ENCODE results near the gene TBX3. TPM values are rescaled to one million over a fixed set of nuclear protein-coding genes. Genes with fewer than 3 reads are reported as not detected.
"Not testable (repeated sequence)": the region's sequence is repeated elsewhere in the genome, so short reads cannot be mapped to it uniquely, and the experiment has no call there.

The TBX3 gene
- not detected for total RNA-seq

DNA sequence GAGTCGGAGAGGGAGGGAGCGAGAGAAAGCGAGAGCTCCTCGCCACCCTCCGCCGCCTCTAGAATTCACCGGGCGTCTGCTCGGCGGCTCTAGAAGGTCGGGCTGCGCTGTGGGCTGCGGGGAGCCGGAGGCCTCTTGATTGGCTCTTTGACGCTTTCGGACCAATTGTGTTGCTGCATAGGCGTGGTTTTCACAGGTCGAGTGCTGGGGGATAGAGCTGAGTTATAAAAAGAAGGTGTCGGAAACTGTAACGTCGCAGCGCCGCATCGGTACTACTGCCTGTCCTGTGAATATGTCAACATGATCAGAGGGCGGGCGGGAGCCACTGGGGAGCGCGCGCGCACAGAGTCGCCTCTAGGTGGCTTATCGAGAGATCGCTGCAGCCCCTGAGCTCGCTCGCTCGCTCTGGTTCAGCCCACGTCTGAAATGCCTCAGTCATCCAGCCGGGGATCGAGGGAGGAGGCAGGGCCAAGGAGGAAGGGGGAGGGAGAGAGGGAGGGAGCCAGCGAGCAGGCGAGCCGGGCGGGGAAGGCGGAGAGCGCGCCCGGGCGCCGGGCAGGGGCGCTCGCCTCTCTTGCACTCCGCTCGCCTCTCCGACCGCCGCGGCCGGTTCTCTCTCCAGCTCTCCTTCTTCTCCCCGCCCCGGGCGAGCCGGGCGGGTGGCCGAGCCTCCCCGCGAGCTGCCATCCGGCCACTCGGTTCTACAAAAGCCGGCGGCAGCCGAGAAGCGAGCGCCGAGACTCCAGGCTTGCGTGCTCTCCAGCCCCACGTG lies at the start of gene TBX3:
TBX3 (minus strand) TSS at position 78 of the 772 bp plus-strand sequence. CDS start 975 bp downstream, outside the sequence.
- intact Hi-C loops (cut with DNase I, micrococcal nuclease), result loop anchor here (2.0 to 5.0 kb wide), 5 partner anchors 15 to 1217 kb away; no protein-coding TSS in a partner anchor
- Mint-ChIP-seq H3K9me3 (ENCODE audit: low read depth) (no peaks in the 10 kb centered on the region), H3K27me3 (peaks cover 90% of the 10 kb centered on the region), H3K4me3 (peak within 1 kb of the TSS; percentile 71), H3K4me1 (peaks cover 38% of the 10 kb centered on the region), H3K27ac (peak within 1 kb of the TSS; percentile 33), H3K36me3 (ENCODE audit: low read depth) (peaks cover 8% of the 10 kb centered on the region)
- ATAC-seq (peak; percentile 94), DNase-seq (peak; percentile 86)
- ChIA-PET CTCF (interaction anchor here (0.8 to 1.2 kb wide), 4 partner anchors 11 to 1104 kb away, joined by 3 to 5 read pairs (median 3); no protein-coding TSS in a partner anchor), POLR2A (no interaction called here)

DNA sequence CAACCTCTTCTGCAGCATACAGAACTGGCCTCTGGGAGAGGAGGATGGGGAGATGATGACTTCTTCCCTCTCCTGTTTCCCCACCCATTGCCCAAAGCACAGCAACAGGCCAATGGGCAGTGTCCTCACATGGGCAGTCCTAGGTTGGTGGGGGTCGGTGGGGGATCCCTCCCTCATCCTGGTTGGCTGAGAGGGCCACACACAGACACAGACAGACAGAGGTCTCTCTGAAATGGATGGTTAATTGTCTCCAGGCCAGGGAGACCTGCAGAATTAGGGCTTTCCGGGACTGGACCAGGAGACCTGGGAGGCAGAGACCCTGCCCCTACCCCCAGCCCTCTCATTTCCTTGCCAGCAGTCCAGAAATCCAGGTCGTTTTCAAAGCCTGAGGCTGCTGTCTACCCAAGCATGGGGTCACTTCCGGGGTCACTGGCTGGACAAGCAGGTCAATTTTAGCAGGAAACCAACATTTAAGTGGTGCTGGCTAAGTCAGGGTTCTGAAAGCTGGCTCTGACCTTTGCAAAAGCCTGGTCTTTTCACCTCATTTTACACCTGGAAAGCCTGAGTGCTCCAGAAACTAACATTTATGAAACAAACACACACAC lies 48.6 kb upstream of the TBX3 start:
- no peak for ATAC-seq
- POLR2A ChIA-PET, result no interaction called here
- CTCF ChIA-PET, result no interaction called here
- H3K36me3 Mint-ChIP-seq (ENCODE audit: low read depth), result no peaks in the 10 kb centered on the region
- H3K9me3 Mint-ChIP-seq (ENCODE audit: low read depth), result no peaks in the 10 kb centered on the region
- no peak for DNase-seq
- H3K4me3 Mint-ChIP-seq, result no peak overlapping the region
- peaks cover 20% of the 10 kb centered on the region for H3K27me3 Mint-ChIP-seq
- no peak overlapping the region for H3K27ac Mint-ChIP-seq
- intact Hi-C loops (cut with DNase I, micrococcal nuclease), result no loop called here
- H3K4me1 Mint-ChIP-seq, result no peaks in the 10 kb centered on the region

DNA sequence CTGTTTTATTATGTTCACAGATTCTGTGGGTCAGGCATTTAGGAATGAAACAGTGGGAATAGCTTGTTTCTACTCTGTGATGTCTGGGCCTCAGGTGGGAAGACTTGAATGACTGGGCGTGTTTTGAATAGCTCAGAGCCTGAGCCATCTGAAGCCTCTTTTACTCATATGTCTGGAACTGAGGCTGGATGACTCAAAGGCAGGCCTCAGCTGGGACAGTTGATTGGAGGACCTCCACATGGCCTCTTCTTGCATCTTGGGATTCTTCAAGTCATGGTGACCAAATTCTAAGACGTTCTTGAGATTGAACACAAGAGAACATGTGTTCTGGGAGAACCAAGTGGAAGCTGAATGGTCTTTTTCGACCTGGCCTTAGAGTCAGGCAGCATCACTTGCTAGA lies 45.8 kb upstream of the TBX3 start:
- no peak for DNase-seq
- H3K27me3 Mint-ChIP-seq, result peaks cover 11% of the 10 kb centered on the region
- no peaks in the 10 kb centered on the region for H3K9me3 Mint-ChIP-seq (ENCODE audit: low read depth)
- H3K4me3 Mint-ChIP-seq, result no peak overlapping the region
- CTCF ChIA-PET, result no interaction called here
- no peak overlapping the region for H3K27ac Mint-ChIP-seq
- intact Hi-C loops (cut with DNase I, micrococcal nuclease), result no loop called here
- H3K4me1 Mint-ChIP-seq, result no peaks in the 10 kb centered on the region
- ATAC-seq, result no peak
- no peaks in the 10 kb centered on the region for H3K36me3 Mint-ChIP-seq (ENCODE audit: low read depth)
- POLR2A ChIA-PET, result no interaction called here

DNA sequence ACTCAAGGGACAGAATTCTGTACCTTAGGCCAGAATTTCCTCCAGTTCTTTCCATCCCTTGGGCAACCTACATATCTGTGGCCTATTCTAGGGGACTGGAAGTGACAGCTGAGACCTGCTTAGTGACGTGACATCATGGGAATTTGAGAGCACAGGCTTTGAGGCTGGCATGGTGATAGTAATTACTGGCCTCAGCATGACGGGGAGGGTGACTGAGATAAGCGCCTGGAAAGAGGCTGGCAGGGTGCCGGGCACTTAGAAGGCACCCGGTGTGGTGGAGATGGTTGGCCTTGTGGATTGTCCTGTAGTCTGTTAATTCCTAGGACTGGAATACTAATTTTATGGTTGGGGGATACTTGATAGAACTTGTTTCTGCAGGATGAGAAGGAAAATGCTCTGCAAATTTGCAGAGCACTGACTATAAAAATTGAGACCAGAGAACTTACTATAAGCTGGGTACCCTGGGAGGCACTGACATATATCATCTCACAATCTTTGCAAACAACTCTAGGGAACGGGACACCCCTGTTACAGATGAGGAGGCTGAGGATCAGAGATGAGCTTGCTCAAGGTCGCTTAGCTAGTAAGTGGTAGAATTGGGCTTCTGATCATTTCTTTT lies 42.2 kb upstream of the TBX3 start:
- Mint-ChIP-seq H3K27ac (no peak overlapping the region), H3K9me3 (ENCODE audit: low read depth) (no peaks in the 10 kb centered on the region), H3K4me3 (no peak overlapping the region), H3K4me1 (no peaks in the 10 kb centered on the region), H3K36me3 (ENCODE audit: low read depth) (no peaks in the 10 kb centered on the region), H3K27me3 (peaks cover 5% of the 10 kb centered on the region)
- DNase-seq, result no peak
- ATAC-seq, result no peak
- intact Hi-C loops (cut with DNase I, micrococcal nuclease), result no loop called here
- ChIA-PET CTCF (no interaction called here), POLR2A (no interaction called here)

DNA sequence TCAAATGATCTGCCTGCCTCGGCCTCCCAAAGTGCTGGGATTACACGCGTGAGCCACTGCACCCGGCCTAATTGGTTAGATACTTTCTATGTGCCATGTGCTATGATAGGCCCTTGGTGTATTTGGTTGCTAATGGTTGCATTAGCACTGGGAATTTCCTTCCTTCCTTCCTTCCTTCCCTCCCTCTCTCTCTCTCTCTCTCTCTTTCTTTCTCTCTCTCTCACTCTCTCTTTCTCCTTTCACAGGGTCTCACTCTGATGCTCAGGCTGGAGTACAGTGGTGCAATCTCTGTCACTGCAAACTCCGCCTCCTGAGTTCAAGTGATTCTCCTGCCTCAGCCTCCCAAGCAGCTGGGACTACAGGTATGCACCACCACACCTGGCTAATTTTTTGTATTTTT lies 38.2 kb upstream of the TBX3 start:
- H3K36me3 Mint-ChIP-seq (ENCODE audit: low read depth); H3K9me3 Mint-ChIP-seq (ENCODE audit: low read depth); H3K4me1 Mint-ChIP-seq; CTCF ChIA-PET; H3K27me3 Mint-ChIP-seq; ATAC-seq; intact Hi-C loops (cut with DNase I, micrococcal nuclease); POLR2A ChIA-PET; DNase-seq; H3K4me3 Mint-ChIP-seq; H3K27ac Mint-ChIP-seq: not testable (repeated sequence)

DNA sequence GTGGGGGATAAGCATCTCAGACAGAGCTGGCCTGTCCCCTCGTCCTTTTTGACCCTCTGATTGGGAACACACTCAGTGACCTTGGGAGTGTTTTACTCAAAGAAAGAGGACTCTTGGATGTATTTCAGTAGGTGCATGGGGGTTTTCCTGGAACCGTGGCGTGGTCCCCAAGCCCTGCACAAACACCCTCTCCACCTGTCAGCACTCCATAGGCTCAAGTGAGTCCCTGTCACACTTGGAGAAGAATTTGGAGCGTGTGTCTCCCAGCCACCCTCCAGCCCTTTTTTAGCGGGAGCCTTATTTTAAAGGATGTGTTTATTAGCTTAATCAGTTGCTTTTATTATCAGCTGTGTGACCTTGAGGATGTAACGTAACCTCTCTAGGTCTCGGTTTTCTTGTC lies 37.3 kb upstream of the TBX3 start:
- ChIA-PET CTCF (interaction anchor here (0.7 kb wide), 1 partner anchor 526 kb away, joined by 3 read pairs; no protein-coding TSS in a partner anchor), POLR2A (no interaction called here)
- H3K36me3 Mint-ChIP-seq (ENCODE audit: low read depth), result no peaks in the 10 kb centered on the region
- H3K4me1 Mint-ChIP-seq, result no peaks in the 10 kb centered on the region
- no peak overlapping the region for H3K4me3 Mint-ChIP-seq
- H3K27me3 Mint-ChIP-seq, result peaks cover 3% of the 10 kb centered on the region
- H3K9me3 Mint-ChIP-seq (ENCODE audit: low read depth), result no peaks in the 10 kb centered on the region
- H3K27ac Mint-ChIP-seq, result no peak overlapping the region
- DNase-seq (no peak), ATAC-seq (no peak)
- intact Hi-C loops (cut with DNase I, micrococcal nuclease), result no loop called here

DNA sequence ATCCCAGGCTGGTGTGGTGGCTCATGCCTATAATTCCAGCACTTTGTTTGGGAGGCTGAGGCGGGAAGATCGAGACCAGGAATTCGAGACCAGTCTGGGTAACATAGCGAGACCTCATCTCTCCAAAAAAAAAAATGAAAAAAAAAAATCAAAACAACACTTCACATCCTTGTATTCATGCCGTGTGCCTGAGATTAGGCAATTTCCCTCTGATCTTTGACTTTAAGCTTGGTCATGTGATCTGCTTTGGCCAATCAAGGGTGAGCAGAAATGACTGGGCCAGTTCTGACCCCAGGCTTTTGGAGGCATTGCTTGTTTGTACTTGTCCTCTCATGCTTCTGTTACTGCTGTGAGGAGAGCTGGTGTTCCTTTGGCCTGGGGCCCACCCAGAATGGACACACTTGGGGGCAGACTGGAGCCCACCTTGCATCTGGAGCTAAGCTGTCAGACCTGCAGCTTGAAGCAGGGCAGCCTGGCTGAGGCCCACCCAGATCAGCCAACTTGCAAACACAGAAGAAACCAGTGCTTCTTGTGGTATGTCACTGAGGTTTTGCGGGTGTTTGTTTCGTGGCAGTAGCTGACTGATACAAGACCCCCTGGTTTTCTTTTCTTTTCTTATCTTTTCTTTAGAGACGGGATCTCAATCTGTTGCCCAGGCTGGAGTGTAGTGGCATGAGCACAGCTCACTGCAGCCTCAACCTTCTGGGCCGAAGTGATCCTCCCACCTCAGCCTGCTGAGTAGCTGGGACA lies 29.7 kb upstream of the TBX3 start:
- ATAC-seq (no peak), DNase-seq (no peak)
- POLR2A ChIA-PET, result no interaction called here
- peaks cover under 1% of the 10 kb centered on the region for H3K9me3 Mint-ChIP-seq (ENCODE audit: low read depth)
- no peaks in the 10 kb centered on the region for H3K4me1 Mint-ChIP-seq
- no peak overlapping the region for H3K4me3 Mint-ChIP-seq
- H3K27me3 Mint-ChIP-seq, result peaks cover 11% of the 10 kb centered on the region
- intact Hi-C loops (cut with DNase I, micrococcal nuclease), result no loop called here
- no peaks in the 10 kb centered on the region for H3K36me3 Mint-ChIP-seq (ENCODE audit: low read depth)
- CTCF ChIA-PET, result interaction anchor here (0.7 kb wide), 1 partner anchor 852 kb away, joined by 3 read pairs; no protein-coding TSS in a partner anchor
- no peak overlapping the region for H3K27ac Mint-ChIP-seq

DNA sequence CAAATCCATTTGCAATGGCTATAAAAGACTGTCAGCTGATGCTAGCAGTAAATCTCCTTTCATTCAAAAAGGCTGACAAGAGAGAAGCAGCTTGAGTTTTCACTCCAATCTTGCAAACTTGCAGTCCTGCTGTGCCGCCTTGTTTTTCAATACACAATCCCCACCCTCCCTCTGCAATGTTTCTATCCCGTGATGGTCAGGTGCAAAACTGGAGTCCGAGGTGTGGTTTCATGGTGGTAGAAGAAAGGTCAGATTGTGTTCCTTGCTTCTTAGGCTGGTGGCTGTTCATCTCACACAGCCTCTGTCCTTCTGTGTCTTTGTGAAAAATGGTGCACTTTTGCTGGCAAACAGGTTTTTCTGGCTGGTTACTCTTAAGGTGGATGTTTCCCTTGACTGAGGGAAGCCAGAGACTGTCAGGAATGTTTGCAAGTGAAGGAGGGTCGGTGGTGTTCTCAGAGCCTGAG lies 27.7 kb upstream of the TBX3 start:
- Mint-ChIP-seq H3K36me3 (ENCODE audit: low read depth) (no peaks in the 10 kb centered on the region), H3K4me1 (no peaks in the 10 kb centered on the region), H3K27me3 (peaks cover 12% of the 10 kb centered on the region)

DNA sequence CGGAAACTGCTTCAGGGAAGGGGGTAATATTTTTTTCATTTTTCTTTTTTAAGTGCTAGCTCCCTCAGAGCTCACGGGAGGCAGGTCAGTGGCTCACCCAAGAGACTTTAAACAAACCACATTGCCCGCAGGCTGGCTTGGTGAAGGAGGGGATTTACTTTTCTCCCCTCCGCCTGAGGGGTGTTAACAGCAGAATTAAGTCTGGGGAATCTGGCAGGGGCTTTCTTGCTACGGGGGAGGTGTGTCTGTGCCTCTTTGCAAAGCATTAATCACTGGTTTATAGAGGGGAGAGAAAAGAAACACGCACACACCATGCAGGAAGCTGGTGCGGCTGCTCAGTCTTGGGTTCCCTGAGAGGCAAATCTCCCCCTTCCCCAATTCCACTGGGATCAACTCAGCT lies 26.2 kb upstream of the TBX3 start:
- ATAC-seq (no peak), DNase-seq (no peak)
- POLR2A ChIA-PET, result no interaction called here
- Mint-ChIP-seq H3K4me1 (no peaks in the 10 kb centered on the region), H3K27me3 (peaks cover 15% of the 10 kb centered on the region), H3K4me3 (no peak overlapping the region), H3K36me3 (ENCODE audit: low read depth) (no peaks in the 10 kb centered on the region), H3K27ac (no peak overlapping the region), H3K9me3 (ENCODE audit: low read depth) (peaks cover 2% of the 10 kb centered on the region)
- intact Hi-C loops (cut with DNase I, micrococcal nuclease), result no loop called here
- CTCF ChIA-PET, result interaction anchor here (1.3 kb wide), 1 partner anchor 9 kb away, joined by 3 read pairs; no protein-coding TSS in a partner anchor

More for the DNA sequence above, 27.7 kb upstream of the TBX3 start:
- Mint-ChIP-seq H3K9me3 (ENCODE audit: low read depth) (peaks cover 2% of the 10 kb centered on the region), H3K4me3 (no peak overlapping the region), H3K27ac (no peak overlapping the region)
- ATAC-seq (no peak), DNase-seq (no peak)
- intact Hi-C loops (cut with DNase I, micrococcal nuclease), result no loop called here
- ChIA-PET POLR2A (no interaction called here), CTCF (interaction anchor here (1.3 kb wide), 1 partner anchor 8 kb away, joined by 3 read pairs; no protein-coding TSS in a partner anchor)

DNA sequence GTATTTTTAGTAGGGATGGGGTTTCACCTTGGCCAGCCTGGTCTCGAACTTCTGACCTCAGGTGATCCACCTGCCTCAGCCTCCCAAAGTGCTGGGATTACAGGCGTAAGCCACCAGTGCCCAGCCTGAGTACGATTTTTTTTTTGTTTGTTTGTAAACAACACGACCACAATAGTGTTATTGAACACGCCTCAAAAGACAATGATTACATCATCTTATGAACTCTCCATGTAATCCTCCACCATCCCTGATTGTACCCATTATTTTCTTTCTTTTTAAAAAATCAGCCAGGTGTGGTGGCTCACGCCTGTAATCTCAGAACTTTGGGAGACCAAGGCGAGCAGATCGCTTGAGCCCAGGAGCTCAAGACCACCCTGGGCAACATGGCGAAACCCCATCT lies 25.1 kb upstream of the TBX3 start:
- intact Hi-C loops (cut with DNase I, micrococcal nuclease), result no loop called here
- H3K27ac Mint-ChIP-seq, result no peak overlapping the region
- H3K4me1 Mint-ChIP-seq, result no peaks in the 10 kb centered on the region
- H3K27me3 Mint-ChIP-seq, result peaks cover 16% of the 10 kb centered on the region
- DNase-seq (no peak), ATAC-seq (no peak)
- no peaks in the 10 kb centered on the region for H3K36me3 Mint-ChIP-seq (ENCODE audit: low read depth)
- no peak overlapping the region for H3K4me3 Mint-ChIP-seq
- ChIA-PET POLR2A (no interaction called here), CTCF (no interaction called here)
- H3K9me3 Mint-ChIP-seq (ENCODE audit: low read depth), result peaks cover 2% of the 10 kb centered on the region

DNA sequence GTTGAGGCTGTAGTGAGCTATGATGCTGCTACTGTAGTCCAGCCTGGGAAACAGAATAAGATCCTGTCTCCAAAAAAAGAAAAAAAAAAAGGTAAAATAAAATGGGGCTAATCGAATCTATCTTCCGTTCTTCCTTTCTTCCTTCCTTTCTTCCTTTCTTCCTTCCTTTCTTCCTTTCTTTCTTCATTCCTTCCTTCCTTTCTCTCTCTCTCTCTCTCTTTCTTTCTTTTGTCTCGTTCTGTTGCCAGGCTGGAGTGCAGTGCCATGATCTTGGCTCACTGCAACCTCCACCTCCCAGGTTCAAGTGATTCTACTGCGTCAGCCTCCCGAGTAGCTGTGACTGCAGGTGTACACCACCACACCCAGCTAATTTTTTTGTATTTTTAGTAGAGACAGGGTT lies 24.6 kb upstream of the TBX3 start:
- intact Hi-C loops (cut with DNase I, micrococcal nuclease); CTCF ChIA-PET; H3K27ac Mint-ChIP-seq; H3K9me3 Mint-ChIP-seq (ENCODE audit: low read depth); H3K36me3 Mint-ChIP-seq (ENCODE audit: low read depth); ATAC-seq; H3K4me3 Mint-ChIP-seq; DNase-seq; H3K4me1 Mint-ChIP-seq; POLR2A ChIA-PET: not testable (repeated sequence)
- peaks cover 19% of the 10 kb centered on the region for H3K27me3 Mint-ChIP-seq
